A549 (cell line): ENCODE results near the gene CMTM4. TPM values are rescaled to one million over a fixed set of nuclear protein-coding genes. Genes with fewer than 3 reads are reported as not detected.

Source experiments
- ATAC-seq, 2 experiments: fragments of 200-7000 bp in 1 of 2; fragments of >200 bp in 1 of 2; cut with Nextera tagmentation in 1 of 2; cut with Tn5 transposase in 1 of 2; 3 replicates each; pipeline versions ENCODE4 v1.8.0 to v1.9.1; 2018 to 2020; ENCODE audit warnings: mild to moderate bottlenecking in 1 of 2, moderate library complexity in 1 of 2
- CTCF ChIA-PET: fragments of 300-600 bp; sonication (Branson Sonifier 250); formaldehyde crosslinking; extraction: SDS; loops from one replicate; lab custom pipeline; 2021; ENCODE audit warnings: antibody characterized with exemption, inconsistent platforms; lab: Yijun Ruan, JAX
- POLR2A ChIA-PET: fragments of 350-600 bp; formaldehyde crosslinking; extraction: SDS; loops from one replicate; lab custom pipeline; 2021; ENCODE audit warnings: antibody characterized with exemption, inconsistent platforms; lab: Yijun Ruan, JAX
- DNase-seq, 2 experiments: peaks; one replicate each; pipeline versions ENCODE4 v3.0.0 to v3.0.0-alpha.2; 2011 to 2016; ENCODE audit warnings: low read depth in 1 of 2, low spot score in 1 of 2
- FAIRE-seq: peaks from 2 replicates; lab custom pipeline; 2011; peaks lifted over from hg19 to GRCh38; lab: Jason Lieb, UNC
- H3K27ac ChIP-seq, 2 experiments: fragments of >200 bp; sonication (Bioruptor Twin); formaldehyde crosslinking; 3 replicates each; pipeline ENCODE4 v1.5.1; 2016 to 2017
- H3K4me1 ChIP-seq: fragments of >200 bp; sonication (Bioruptor Twin); formaldehyde crosslinking; 3 replicates; pipeline ENCODE4 v1.6.1; 2016
- H3K4me2 ChIP-seq: fragments of >200 bp; sonication (Bioruptor Twin); formaldehyde crosslinking; 3 replicates; pipeline ENCODE4 v1.6.1; 2016
- H3K4me3 ChIP-seq: fragments of >200 bp; sonication (Bioruptor Twin); formaldehyde crosslinking; 3 replicates; pipeline ENCODE4 v1.5.1; 2016
- H3K9me3 ChIP-seq: fragments of >200 bp; sonication (Bioruptor Twin); formaldehyde crosslinking; 3 replicates; pipeline ENCODE4 v1.6.1; 2016
- CBX2 ChIP-seq: fragments of 200-600 bp; sonication (generic); IDR thresholded peaks from 2 replicates; pipeline ENCODE4 v1.6.1; 2016; ENCODE audit warnings: low read depth, mild to moderate bottlenecking, borderline replicate concordance
- EHF ChIP-seq: fragments of 250-450 bp; sonication (Bioruptor Pico); IDR thresholded peaks from 2 replicates; pipeline ENCODE4 v1.5.0; 2020; ENCODE audit warnings: mild to moderate bottlenecking
- ELK1 ChIP-seq: fragments of 150-350 bp; IDR thresholded peaks from 2 replicates; pipeline ENCODE4 v1.6.1; 2014; ENCODE audit warnings: low read depth, mild to moderate bottlenecking, low read length
- ESRRA ChIP-seq: fragments of 150-350 bp; IDR thresholded peaks from 2 replicates; pipeline ENCODE4 v1.6.1; 2014; ENCODE audit warnings: mild to moderate bottlenecking, low read length, borderline replicate concordance
- FOXS1 ChIP-seq: fragments of 250-450 bp; sonication (Bioruptor Pico); IDR thresholded peaks from 2 replicates; pipeline ENCODE4 v1.5.0; 2020; ENCODE audit warnings: mild to moderate bottlenecking, moderate library complexity
- GATA3 ChIP-seq: IDR thresholded peaks from 2 replicates; pipeline ENCODE4 v1.6.1; 2012; ENCODE audit warnings: borderline replicate concordance
- HEYL ChIP-seq: fragments of 250-450 bp; sonication (Bioruptor Pico); IDR thresholded peaks from 2 replicates; pipeline ENCODE4 v1.8.0; 2021; ENCODE audit warnings: mild to moderate bottlenecking, moderate library complexity
- HOXB13 ChIP-seq: fragments of 250-450 bp; sonication (Bioruptor Pico); IDR thresholded peaks from 2 replicates; pipeline ENCODE4 v1.5.0; 2020; ENCODE audit warnings: low read depth, mild to moderate bottlenecking, moderate library complexity
- JUNB ChIP-seq: fragments of >200 bp; sonication (Bioruptor Twin); formaldehyde crosslinking; IDR thresholded peaks from 2 replicates; pipeline ENCODE4 v1.6.1; 2016
- KDM5A ChIP-seq: fragments of 200-600 bp; sonication (generic); IDR thresholded peaks from 2 replicates; pipeline ENCODE4 v1.6.1; 2016; ENCODE audit warnings: antibody characterized with exemption, mild to moderate bottlenecking
- MAFK ChIP-seq: fragments of 450-650 bp; IDR thresholded peaks from 2 replicates; pipeline ENCODE4 v1.6.1; 2014; ENCODE audit not compliant: partially characterized antibody
- MAZ ChIP-seq: fragments of 150-350 bp; IDR thresholded peaks from 2 replicates; pipeline ENCODE4 v1.6.1; 2014; ENCODE audit warnings: antibody characterized with exemption, low read depth, low read length, borderline replicate concordance
- NPAS2 ChIP-seq: fragments of 250-450 bp; sonication (Bioruptor Pico); IDR thresholded peaks from 2 replicates; pipeline ENCODE4 v1.8.0; 2022; ENCODE audit warnings: mild to moderate bottlenecking, moderate library complexity, borderline replicate concordance
- NR3C1 ChIP-seq: fragments of >200 bp; sonication (Bioruptor Twin); formaldehyde crosslinking; IDR thresholded peaks from 3 replicates; pipeline ENCODE4 v1.6.1; 2017
- PBX3 ChIP-seq: IDR thresholded peaks from 2 replicates; pipeline ENCODE4 v1.6.1; 2012
- POLR2A ChIP-seq: IDR thresholded peaks from 2 replicates; pipeline ENCODE4 v1.6.1; 2012; ENCODE audit warnings: mild to moderate bottlenecking, low read length
- RAD21 ChIP-seq, 2 experiments: fragments of >200 bp in 1 of 2; sonication (Bioruptor Twin) in 1 of 2; formaldehyde crosslinking in 1 of 2; IDR thresholded peaks in 1 of 2; conservative IDR thresholded peaks in 1 of 2; 2 replicates in 1 of 2; 3 replicates in 1 of 2; pipeline ENCODE4 v1.6.1; 2012 to 2018; ENCODE audit warnings: inconsistent platforms in 1 of 2
- RFX5 ChIP-seq: fragments of 450-650 bp; IDR thresholded peaks from 2 replicates; pipeline ENCODE4 v1.7.1; 2014; ENCODE audit warnings: antibody characterized with exemption, mild to moderate bottlenecking, moderate library complexity
- SREBF2 ChIP-seq: fragments of 450-650 bp; IDR thresholded peaks from 2 replicates; pipeline ENCODE4 v1.6.1; 2014; ENCODE audit warnings: mild to moderate bottlenecking, moderate library complexity
- TFCP2L1 ChIP-seq: fragments of 250-450 bp; sonication (Bioruptor Pico); IDR thresholded peaks from 2 replicates; pipeline ENCODE4 v1.5.0; 2021; ENCODE audit warnings: mild to moderate bottlenecking
- ZSCAN20 ChIP-seq: fragments of 250-450 bp; sonication (Bioruptor Pico); IDR thresholded peaks from 2 replicates; pipeline ENCODE4 v1.8.0; 2022; ENCODE audit warnings: mild to moderate bottlenecking, moderate library complexity
- WGBS: methylation state at CpG from one replicate; pipeline ENCODE4 v1.1.6; 2017; ENCODE audit errors: missing lambda C conversion rate; 5-methylcytosine and 5-hydroxymethylcytosine counted together
- polyA plus RNA-seq, 4 experiments: library from polyadenylated mRNA; depleted of rRNA in 3 of 4; stranded (reverse); fragments of >200 nt; fragmentation: RNase III in 1 of 4; extraction: RNeasy Plus Mini Kit Qiagen cat#74134 plus additional on column Dnase treatment in 1 of 4; gene quantifications; 2 replicates in 3 of 4; 3 replicates in 1 of 4; pipeline ENCODE4 v1.2.3, GENCODE V29; 2011 to 2017
- TF ChIP-seq, protein P1 (sequence below): fragments of >200 bp; sonication (Bioruptor Twin); formaldehyde crosslinking; IDR thresholded peaks from 3 replicates; pipeline ENCODE4 v1.5.1; 2016
- TF ChIP-seq, protein P2 (sequence below): IDR thresholded peaks from 2 replicates; pipeline ENCODE4 v1.6.1; 2012

Gene CMTM4
- polyA plus RNA-seq, 2 of the 4 experiments (the other 2 are of a cell fraction): 24.8 to 58.6 TPM

- H3K27ac ChIP-seq: no peak overlapping the region
- ATAC-seq (no peak), DNase-seq (no peak), FAIRE-seq (peak; percentile 70)
- no peak overlapping the region for H3K4me2 ChIP-seq
- no peaks in the 10 kb centered on the region for H3K9me3 ChIP-seq
- no peak overlapping the region for H3K4me3 ChIP-seq
- WGBS: 91% methylated on average over 4 of the region's 4 CpGs
- TF ChIP-seq FOXS1 (CRISPR knock-in tag) (no peak), MAFK (no peak), ZSCAN20 (CRISPR knock-in tag) (no peak), TFCP2L1 (no peak), ELK1 (no peak)
- POLR2A ChIA-PET: no interaction called here
- no peaks in the 10 kb centered on the region for H3K4me1 ChIP-seq
- CTCF ChIA-PET: interaction anchor here (2.0 kb wide), 1 partner anchor 57 kb away, joined by 4 read pairs; no protein-coding TSS in a partner anchor
Measured at GRCh38 chr16:66719246-66719645, 22.7 kb upstream of the CMTM4 start.

DNA sequence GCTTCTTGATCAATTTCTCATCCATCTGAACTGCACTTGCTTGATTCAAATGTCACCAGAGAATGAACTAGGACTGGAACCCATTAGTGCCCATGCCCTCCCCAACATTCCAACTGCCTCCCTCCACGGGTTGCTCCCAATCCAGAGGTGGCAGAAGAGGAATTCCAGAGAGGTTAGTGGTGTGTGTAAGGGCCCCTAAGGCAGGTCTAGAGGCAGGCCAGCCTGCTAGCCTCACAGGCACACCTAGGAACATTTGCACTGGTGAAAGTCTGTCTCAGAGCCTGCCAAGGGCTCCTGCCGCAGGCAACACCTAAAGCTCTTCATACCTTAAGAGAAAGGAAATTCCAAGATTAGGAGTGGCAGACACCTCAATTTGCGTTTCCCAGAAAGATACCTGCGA lies 21.2 kb upstream of the CMTM4 start:
- POLR2A ChIA-PET: no interaction called here
- FAIRE-seq: no peak
- Histone ChIP-seq H3K4me1 (no peaks in the 10 kb centered on the region), H3K4me2 (no peak overlapping the region), H3K4me3 (no peak overlapping the region)
- CTCF ChIA-PET: interaction anchor here (1.4 to 3.6 kb wide), 2 partner anchors 10 to 23 kb away, joined by 3 to 19 read pairs; no protein-coding TSS in a partner anchor
- 75% methylated on average over 4 of the region's 4 CpGs for WGBS
- no peak for TF ChIP-seq MAZ
- TF ChIP-seq NR3C1: no peak
- TF ChIP-seq RFX5: no peak
- no peak for TF ChIP-seq KDM5A
- TF ChIP-seq, all 56 proteins: peak for 0
- H3K9me3 ChIP-seq: no peaks in the 10 kb centered on the region
- no peak overlapping the region for H3K27ac ChIP-seq
- DNase-seq: no peak
- ATAC-seq: no peak; a peak in 1 of 6 replicates

DNA sequence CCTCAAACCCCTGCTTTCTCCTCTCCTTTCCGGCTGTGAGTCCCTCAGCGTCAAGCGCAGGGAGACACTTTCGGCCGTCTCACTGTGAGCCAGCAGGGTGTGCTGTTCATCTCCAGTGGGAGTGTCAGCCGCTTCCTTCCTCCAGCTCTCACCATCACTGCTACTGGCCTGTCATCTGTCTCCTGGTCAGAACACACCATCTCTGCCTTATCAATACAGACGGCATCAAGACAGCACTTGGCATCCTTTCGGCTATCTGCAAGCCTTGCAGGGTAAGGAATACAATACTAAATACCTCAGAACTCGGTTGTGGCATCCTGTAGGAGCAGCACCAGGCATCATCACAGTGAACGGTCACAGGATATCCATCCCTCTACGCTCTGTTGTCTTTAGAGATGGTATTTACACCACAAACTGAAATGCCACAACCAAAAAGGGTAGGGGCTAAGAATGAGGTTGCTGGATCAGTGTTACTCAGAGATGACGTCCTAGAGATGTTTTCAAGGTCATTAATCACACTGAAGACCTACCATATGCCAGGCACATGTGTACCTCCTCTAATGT lies 20.7 kb upstream of the CMTM4 start:
- no peaks in the 10 kb centered on the region for H3K4me1 ChIP-seq
- POLR2A ChIA-PET: no interaction called here
- peaks cover 3% of the 10 kb centered on the region; the same call in 1 of the 3 replicates for H3K9me3 ChIP-seq
- no peak for TF ChIP-seq JUNB
- 0 out of 5 replicates have a peak, but pooled peaks of 1 of the 2 experiments have one; percentile 20 for TF ChIP-seq RAD21 (conservative IDR thresholded peaks at IDR 0.05 in 1 of 2, IDR thresholded peaks at IDR 0.05 in 1 of 2)
- TF ChIP-seq RFX5: peak; percentile 68; the same call in 1 of the 2 replicates
- TF ChIP-seq, protein P1, sequence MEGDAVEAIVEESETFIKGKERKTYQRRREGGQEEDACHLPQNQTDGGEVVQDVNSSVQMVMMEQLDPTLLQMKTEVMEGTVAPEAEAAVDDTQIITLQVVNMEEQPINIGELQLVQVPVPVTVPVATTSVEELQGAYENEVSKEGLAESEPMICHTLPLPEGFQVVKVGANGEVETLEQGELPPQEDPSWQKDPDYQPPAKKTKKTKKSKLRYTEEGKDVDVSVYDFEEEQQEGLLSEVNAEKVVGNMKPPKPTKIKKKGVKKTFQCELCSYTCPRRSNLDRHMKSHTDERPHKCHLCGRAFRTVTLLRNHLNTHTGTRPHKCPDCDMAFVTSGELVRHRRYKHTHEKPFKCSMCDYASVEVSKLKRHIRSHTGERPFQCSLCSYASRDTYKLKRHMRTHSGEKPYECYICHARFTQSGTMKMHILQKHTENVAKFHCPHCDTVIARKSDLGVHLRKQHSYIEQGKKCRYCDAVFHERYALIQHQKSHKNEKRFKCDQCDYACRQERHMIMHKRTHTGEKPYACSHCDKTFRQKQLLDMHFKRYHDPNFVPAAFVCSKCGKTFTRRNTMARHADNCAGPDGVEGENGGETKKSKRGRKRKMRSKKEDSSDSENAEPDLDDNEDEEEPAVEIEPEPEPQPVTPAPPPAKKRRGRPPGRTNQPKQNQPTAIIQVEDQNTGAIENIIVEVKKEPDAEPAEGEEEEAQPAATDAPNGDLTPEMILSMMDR: peak; percentile 27; the same call in 2 of the 3 replicates
- TF ChIP-seq, all 56 proteins: peak for 3
- DNase-seq (peak in 1 of 2 experiments; percentile 51), ATAC-seq (peak; percentile 82 to 84), FAIRE-seq (no peak)
- CTCF ChIA-PET: interaction anchor here (0.9 to 3.6 kb wide), 4 partner anchors 10 to 66 kb away, joined by 3 to 19 read pairs (median 4); no protein-coding TSS in a partner anchor
- H3K4me3 ChIP-seq: no peak overlapping the region
- no peak overlapping the region for H3K27ac ChIP-seq
- H3K4me2 ChIP-seq: no peak overlapping the region
- whole genome bisulfite sequencing: 80% methylated on average over 12 of the region's 12 CpGs

- TF ChIP-seq RAD21 (conservative IDR thresholded peaks at IDR 0.05 in 1 of 2, IDR thresholded peaks at IDR 0.05 in 1 of 2) (no peak), PBX3 (no peak), HOXB13 (no peak), ESRRA (no peak), NPAS2 (no peak), RFX5 (no peak), SREBF2 (no peak), GATA3 (no peak), MAFK (no peak), POLR2A (no peak), EHF (no peak), CBX2 (no peak), KDM5A (no peak), HEYL (CRISPR knock-in tag) (no peak)
- TF ChIP-seq, protein P2, sequence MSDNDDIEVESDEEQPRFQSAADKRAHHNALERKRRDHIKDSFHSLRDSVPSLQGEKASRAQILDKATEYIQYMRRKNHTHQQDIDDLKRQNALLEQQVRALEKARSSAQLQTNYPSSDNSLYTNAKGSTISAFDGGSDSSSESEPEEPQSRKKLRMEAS: no peak
- H3K9me3 ChIP-seq: peaks cover 18% of the 10 kb centered on the region; the same call in 2 of the 3 replicates
- no peak overlapping the region for H3K4me3 ChIP-seq
- no peak for FAIRE-seq
- no peak overlapping the region for H3K4me2 ChIP-seq
- H3K27ac ChIP-seq: no peak overlapping the region
- no peak for DNase-seq
- 88% methylated on average over 6 of the region's 6 CpGs for WGBS
- ChIA-PET CTCF (interaction anchor here (1.1 to 2.4 kb wide), 4 partner anchors 13 to 153 kb away, joined by 3 to 12 read pairs (median 5); partner anchors contain the start of gene DYNC1LI2), POLR2A (no interaction called here)
- no peak for ATAC-seq
- H3K4me1 ChIP-seq: no peaks in the 10 kb centered on the region
Measured at GRCh38 chr16:66714654-66715307, 18.2 kb upstream of the CMTM4 start.
